Stimulated activated CD4-positive, alpha-beta T cell treated with anti-CD3 and anti-CD28 coated beads, Interleukin-2, amount 100 ng/mL, for 4 hours (primary cell): Measurements from ENCODE around the gene IL17B.

Experiments used
- DNase-seq: peaks from one replicate; pipeline ENCODE4 v3.0.0-alpha.2; 2020; ENCODE audit warnings: low read depth

IL17B gene

DNA sequence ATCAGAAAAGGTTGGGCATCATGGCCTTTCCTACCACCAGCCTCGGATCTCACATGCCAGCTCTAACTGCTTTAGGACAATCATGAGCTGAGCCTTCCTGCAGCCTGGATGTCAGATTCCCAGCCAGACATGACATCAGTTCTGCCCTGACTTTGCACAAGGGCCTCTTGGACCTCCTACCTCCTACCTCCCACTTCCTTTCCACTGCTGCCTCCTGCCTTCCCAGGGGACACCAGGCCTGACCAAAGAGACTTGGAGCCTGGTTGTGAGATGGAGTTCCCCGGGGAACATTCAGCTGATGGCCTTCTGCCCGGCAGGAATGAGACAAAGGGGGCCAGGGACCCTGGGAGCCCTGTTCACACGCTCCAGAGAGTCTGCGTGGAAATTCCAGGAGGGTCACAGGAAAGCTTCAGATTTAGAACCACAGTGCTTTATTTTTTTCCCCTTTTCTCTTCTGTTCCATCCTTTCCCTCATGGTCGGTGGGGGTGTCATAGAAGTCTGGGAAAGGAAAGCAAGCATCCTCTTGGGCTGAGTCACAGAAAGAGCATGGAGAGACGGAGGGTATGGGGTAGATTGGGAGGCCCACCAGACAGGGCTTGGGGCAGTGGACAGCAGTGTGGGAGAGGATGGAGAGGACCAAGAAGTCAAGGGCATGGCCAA lies 35.4 kb upstream of the IL17B start:
- no peak for DNase-seq

DNA sequence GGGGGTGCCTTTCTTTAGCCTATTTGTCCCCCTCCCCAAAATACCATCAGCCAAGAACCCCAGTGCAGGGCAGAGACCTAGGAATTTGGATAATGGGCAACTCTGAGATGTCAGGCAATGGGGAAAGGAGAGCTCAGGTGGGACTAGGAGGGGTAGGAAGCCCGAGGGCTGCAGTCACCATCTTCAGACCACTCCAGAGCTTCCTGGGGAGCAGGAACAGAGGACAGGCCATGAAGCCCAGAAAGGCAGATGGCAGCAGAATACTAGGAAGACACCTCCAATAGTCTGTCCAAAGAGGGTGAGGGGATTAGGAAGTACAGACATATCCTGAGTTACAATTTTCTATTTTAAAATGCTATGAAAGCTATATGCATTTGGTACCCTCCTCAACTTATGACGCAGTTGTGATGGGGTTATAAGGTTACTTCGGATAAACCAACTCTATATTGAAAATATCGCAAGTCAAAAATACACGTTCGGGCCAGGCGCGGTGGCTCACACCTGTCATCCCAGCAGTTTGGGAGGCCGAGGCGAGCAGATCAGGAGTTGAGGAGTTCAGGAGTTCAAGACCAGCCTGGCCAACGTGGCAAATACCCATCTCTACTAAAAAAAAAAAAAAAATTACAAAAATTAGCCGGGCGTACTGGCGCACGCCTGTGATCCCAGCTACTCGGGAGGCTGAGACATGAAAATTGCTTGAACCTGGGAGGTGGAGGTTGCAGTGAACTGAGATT lies 34.6 kb upstream of the IL17B start:
- DNase-seq, result no peak

DNA sequence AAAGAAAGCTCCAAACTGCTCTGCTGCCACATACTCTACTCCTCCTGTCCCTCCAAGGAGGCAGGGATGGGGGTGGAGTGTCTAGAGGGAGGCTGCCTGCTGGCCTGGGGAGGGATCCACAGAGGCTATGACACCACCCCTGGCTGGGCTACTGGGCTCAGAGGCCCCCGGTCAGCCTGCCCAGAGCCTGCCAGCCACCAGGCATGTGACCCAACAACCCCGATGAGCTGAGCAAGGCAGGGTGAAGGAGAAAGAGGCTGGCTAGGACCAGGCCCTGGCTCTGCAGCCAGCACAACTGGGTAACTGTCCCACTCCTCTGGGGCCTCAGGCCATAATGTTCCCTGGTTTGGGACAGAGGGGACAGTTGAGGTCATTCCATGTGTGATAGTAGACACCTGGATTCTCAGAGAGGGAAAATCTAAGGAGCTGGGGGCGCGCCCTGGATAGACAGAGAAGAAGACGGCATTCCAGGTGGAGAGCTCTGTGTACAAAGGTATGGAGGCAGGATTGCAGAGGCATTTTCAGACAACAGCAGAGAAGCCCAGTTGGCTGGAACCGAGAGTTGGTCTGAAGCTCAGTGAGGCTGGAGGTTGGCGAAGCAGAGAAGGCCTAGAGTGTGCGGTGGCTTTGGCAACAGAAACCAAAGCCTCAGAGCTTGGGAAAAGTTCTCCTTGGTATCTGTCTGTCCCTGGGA lies 33.8 kb upstream of the IL17B start:
- DNase-seq, result no peak

DNA sequence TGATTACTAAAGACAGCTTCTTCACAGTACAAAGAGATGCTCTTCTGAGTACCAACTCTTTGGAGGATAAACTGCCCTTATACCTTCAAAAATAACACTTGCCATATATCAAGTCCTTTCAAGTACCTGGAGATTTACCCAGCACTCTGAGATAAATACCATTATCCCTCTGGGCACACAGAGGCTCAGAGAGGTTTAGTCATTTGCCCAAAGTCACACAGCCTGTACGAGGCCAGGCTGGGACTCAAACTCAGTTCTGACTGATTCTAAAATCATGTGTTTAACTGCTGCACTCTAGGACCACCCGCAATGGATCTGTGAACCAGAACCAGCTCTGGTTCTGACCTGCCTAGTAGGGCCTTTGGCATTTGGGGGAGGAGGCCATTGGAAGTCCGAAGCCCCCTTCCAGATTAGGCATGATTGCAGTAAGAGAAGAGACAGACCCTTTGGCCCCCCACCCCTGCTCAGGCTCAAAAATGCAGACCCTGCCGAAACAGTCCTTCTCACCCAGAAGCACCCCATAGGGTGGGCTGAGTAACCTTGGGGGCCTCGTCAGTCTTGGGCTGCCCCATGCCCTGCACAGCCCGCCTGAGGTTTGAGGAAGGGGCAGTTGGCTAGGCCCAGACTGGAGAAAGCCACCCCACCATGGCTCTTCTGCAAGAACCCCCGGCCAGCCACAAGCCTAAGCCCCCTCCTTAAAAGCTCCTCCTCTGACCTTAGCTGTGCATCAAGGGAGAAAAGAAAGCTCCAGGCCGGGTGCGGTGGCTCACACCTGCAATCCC lies 32.8 kb upstream of the IL17B start:
- DNase-seq, result no peak

- no peak for DNase-seq
Measured at GRCh38 chr5:149410721-149411432, 31.8 kb upstream of the IL17B start.

GRCh38 chr5:149410071-149410470 lies 31.0 kb upstream of the IL17B start:
- DNase-seq, result no peak

DNA sequence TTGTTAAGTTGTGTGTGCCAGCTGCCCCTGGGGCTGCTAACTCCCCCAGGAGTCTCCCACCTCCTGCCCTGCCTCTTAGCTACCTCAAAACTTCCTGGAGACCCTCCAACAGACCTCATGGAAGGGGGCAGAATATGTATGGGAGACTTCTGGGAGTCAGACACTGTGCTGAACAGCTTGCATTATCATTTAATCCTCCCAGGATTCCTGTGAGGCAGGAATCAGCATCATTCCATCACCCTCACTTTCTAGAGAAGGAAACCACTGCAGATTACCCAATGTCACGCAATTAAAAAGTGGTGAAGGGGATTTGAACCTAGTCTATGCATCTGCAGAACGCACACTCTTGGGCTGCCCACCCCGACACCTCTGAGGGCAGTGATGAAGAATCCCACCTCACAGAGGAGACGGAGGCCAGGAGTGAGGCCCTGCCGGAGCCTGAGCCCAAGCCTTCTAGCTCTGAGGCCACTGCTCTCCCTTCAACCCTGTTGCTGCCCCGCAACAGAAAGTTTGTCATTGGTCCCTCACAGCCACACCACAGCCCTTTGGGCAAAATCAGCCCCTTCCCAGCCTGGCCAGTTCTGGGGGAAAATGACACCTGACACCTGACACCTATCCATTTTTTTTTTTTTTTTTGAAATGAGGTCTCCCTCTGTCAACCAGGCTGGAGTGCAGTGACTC lies 30.3 kb upstream of the IL17B start:
- DNase-seq, result no peak

DNA sequence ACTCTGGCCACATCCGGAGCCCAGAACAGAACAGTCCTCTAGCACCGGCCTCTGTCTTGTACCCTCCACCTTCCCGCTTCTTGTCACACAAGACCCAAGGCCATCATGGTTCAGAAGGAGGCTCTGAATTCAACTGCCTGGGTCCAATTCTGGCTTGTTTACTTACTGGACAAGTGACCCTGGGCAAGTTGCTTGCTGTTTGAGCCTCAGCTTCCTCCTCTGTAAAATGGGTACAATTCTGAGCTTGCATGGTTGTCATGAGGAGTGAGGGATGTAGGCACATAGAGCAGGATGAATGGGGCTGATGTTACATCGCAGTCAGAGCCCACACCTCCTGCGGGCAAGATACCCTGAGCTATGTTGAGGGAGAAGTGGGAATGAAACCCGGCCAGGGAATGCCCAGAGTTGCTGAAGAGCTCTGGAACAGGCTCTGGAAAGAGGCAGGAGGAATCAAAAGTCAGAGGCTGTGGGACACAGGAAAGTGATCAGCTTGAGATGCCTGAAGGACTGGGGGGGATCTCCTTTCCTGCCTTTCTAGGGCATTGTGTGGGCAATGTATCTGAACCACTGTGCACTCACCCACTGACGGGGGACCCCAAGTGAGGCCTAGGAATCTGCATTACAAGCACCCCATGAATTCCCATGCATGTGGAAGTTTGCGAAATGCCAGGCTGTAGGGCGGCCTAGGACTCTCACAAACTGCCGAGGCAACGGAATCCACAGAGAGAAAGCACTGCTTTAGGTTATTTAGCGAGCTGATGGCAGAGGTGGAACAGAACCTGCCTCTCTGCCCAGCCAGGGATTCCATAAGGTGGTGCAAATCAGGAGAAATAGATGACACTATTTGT lies 29.4 kb upstream of the IL17B start:
- DNase-seq, result no peak

DNA sequence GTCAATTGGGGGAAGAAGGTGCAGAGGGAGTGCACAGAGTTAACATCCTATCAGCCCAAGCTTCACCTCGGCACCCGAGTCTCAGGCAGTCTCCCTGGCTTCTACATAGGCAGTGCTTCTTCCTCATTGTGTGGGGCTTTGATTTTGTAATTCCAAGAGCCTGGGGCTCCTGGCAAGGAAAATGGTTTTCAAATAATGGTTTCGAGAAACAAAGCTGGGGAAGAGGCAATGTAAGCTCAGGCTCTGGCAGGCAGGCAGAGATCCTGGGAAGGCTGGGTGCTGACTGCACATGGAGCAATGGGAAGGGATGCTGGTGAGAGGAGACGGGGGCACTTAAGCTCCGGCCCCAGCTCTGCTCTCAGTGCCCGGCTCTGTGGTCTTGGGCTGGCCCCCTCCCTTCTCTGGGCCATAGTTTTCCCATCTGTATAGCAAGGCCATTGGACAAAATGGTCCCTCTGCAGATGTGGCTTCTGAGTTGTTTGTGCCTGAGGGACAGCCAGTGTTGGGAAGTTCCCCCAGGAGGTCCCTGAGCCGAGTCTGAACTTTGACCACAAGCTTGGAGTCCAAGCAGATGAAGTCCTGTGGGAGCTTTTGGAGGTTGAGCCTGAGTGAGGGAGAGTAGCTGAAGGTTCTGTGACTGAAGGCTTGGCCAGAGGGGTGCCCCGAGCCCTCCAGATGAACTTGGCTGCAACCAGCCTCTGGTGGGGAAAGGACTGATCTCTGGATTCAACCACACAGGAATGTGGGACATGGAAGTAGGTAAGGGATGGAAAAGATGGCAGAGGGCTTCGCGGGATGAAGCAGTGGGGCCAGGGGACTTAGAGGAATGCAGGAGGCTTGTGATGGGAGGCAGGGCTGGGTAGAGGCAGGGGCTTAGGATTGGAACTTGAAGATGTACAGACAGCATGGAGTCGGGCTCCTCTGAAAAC lies 28.5 kb upstream of the IL17B start:
- no peak for DNase-seq

GRCh38 chr5:149406979-149407306 lies 27.9 kb upstream of the IL17B start:
- no peak for DNase-seq

DNA sequence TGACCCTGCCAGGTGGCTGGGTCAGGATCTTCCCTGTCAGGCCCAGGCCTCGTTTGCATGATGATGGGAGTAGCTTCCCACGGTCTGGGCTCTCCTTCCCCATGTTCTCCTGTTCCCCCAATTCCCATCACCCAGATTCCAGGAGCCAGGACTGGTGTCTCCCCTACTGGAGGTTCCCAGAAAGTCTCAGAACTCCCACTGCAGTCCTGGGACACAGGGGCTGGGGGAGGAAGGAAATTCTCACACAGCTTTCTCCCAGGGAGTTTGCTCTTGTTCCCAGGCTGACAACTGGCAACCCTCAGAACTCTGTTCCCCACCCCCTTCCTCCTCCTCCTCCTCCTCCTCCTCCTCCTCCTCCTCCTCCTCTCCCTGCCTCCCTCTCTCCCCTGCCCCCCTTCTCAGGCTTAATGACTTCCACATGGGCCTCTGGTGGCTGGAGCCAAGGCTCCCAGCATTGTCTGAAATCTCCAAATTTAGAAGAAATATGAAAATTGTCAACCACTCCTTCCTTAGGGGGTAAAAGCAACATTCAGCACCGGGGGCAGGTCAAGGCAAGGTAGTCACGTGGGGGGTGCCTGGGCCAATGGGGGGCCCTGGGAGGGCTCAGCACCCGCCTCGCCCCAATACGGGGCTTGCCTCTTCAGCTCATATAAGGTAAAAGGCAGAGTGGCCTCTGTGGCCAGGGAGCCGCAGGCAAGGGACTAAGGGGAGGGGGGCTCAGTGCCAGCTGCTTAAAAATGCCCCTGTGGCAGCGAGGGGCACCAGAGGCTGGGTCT lies 27.3 kb upstream of the IL17B start:
- DNase-seq, result no peak

DNA sequence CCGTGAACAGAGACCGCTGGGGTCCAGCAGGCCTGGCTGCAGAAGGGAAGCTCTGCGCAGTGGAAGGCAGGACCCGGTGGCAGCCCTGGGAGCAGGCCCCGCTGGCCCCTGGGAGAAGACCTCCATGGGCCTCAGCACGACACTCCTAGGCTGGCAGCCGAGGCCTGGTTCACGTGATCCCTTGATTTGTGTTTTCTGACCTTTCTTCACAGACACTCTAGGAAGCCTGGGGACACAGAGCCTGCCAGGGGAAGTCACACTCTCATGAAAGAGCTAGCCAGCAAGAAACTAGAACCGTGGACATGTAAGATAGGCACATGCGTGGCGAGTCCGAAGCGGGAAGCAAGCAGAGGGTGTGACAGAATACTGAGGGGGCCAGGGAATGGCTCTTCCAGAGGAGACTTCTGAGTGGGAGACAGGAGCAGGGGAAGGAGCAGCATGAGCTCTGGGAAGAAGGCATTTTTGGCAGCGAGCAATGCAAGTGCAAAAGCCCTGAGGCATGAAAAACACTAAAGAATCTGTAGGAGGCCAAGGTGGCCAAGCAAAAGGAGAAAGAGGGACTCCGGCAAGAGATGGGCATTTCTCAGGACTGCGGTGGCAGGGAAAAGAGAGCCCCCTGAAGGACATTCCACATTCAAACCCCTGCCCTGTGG lies 26.6 kb upstream of the IL17B start:
- no peak for DNase-seq

DNA sequence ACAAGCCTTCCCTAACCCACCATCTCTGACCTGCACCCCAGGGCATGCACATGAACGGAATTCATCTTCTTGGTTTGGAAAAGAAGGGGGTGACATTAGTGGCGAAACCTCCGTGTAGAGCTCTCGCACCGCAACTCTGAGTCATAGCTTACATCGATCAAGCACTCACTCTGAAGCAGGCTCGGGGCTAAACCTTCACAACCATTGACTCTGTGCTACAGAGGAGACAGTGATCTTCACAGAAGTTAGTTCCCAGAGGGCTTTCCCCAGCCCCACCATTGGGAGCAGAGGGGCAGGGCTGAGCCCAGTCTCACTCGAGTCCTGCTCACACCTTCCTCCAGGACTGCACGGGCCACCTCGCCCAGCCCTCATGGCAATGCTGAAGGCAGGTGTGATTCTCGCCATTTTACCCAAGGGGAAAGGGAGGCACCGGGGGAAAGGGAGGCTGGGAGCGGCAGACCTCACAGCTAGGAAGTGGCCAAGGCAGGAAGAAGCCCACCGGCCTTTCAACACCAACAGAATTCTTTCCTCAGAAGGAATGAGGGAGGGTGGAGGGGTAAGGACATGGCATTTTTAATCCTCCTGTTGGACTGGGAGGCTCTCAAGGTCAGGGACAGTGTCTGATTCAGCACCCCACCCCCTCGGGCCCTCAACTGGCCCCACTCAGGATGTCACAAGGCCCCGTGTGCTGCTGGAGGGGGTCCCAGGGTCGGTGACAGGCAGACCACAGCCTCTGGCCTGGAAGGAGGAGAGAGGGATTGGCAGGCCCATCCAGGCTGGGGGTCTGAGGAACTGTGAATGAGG lies 25.9 kb upstream of the IL17B start:
- DNase-seq, result no peak

DNA sequence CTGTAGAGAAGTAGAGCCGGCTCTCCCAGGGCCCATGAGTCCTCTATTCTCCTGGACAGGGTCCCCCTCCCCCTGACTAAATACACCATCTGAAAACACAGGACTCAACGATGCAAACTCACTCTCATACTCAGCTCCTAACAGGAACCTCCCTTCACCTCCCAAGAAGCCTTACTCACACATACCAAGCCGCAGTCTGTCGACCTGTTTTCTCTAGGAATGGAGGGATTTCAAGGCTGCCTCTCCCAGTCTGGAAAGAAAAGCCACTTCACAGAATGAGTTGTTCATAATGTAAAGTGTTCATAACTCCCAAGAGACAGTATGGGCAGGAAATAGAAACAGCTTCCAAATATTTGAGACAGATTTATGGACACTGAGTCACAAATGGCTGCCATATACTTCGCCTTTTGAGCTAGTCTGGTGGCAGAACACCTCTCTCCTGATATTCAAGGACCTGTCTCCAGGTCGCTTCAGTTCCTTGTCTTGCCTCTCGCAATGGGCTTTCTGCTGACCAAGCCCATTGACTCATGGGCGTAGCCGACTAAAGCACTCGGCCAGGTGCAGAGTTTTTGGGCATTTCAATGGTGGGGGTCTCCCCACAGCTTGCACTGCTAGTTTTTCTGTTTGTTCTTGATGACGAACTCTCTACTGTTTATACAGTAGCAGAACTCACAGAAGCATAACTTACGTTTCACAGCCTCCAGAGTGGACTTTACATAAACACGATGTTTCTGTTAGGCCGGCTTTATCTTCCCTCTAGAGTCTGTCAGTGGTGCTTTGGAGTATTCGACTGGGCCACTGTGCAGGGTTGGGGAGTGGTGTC lies 25.0 kb upstream of the IL17B start:
- DNase-seq, result no peak

GRCh38 chr5:149402291-149402690 lies 23.2 kb upstream of the IL17B start:
- no peak for DNase-seq

GRCh38 chr5:149401051-149401450 lies 22.0 kb upstream of the IL17B start:
- no peak for DNase-seq
